NB4 (cell line): Measurements from ENCODE around the gene CXCL8.

Experiments used
- CTCF ChIP-seq: IDR thresholded peaks from one replicate; pipeline ENCODE4 v1.5.1; 2012; ENCODE audit warnings: low read depth, low read length
- MYC ChIP-seq: IDR thresholded peaks from 2 replicates; pipeline ENCODE4 v1.6.1; 2011; ENCODE audit warnings: low read depth, low read length
- POLR2A ChIP-seq: IDR thresholded peaks from 2 replicates; pipeline ENCODE4 v1.6.1; 2011; ENCODE audit warnings: mild to moderate bottlenecking; ENCODE audit not compliant: insufficient read length; ENCODE audit errors: extremely low read depth

GRCh38 chr4:73704314-73705055 is 35.9 kb upstream of the CXCL8 start:
- TF ChIP-seq POLR2A (no peak), MYC (peak; percentile 90), CTCF (no peak)
